GM12864 (cell line): ENCODE measurements around the gene IRX2.

Source experiments
- DNase-seq: peaks from one replicate; pipeline ENCODE4 v3.0.0-alpha.2; 2011; ENCODE audit warnings: low read depth
- H3K4me3 ChIP-seq: 2 replicates; pipeline ENCODE4 v1.5.1; 2011; ENCODE audit warnings: mild to moderate bottlenecking, low read depth, low read length, control low read depth
- CTCF ChIP-seq: IDR thresholded peaks from 2 replicates; pipeline ENCODE4 v1.5.1; 2011; ENCODE audit warnings: low read depth, mild to moderate bottlenecking, moderate library complexity, low read length, control low read depth, inconsistent platforms; ENCODE audit errors: missing control alignments

The IRX2 gene

GRCh38 chr5:2704806-2705645 is 46.5 kb downstream of the IRX2 start:
- no peak for TF ChIP-seq CTCF
- DNase-seq, result no peak
- H3K4me3 ChIP-seq, result no peak overlapping the region

DNA sequence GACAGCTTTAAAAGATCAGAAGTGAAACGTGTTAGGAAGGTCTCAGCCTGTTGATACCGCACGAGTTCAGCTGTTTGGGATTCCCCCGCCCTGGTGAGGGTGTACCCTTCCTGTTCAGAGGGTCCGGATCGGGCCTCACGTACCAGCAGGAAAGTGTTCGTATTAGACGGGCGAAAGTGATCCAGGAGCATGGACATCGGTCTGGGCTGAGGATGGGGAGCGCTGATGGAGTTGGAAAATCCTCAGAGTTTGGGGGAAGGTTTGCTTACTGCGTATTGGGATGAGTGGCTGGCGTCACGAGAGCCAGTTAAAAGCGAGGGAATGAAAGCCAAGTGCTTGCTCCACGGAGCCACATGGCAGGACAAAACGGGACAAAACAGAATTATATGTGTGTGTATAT is 47.4 kb downstream of the IRX2 start:
- no peak for TF ChIP-seq CTCF
- H3K4me3 ChIP-seq, result no peak overlapping the region
- no peak for DNase-seq

DNA sequence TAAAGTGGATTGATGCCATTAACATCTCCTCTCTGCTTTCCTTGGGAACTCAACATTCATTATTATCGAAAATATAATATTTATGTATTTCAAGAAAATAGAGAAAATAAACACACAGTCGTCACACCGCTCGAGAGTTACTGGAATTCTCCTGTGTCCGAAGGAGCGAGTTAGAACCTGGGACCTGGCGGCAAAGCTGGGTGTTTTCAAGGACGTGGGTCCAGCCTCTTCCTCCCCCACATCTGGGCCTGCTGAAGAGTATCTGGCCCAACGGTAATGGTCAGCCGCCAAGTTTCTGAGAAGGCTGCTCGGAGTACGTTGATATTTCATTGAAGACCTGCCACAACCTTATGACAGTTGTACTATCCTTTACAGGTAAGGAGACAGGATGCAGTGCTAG is 47.9 kb downstream of the IRX2 start:
- DNase-seq, result no peak
- TF ChIP-seq CTCF, result no peak
- H3K4me3 ChIP-seq, result no peak overlapping the region

- no peak for TF ChIP-seq CTCF
- DNase-seq, result no peak
Observed at GRCh38 chr5:2703041-2703440, 48.4 kb downstream of the IRX2 start.

GRCh38 chr5:2702096-2702879 is 49.2 kb downstream of the IRX2 start:
- H3K4me3 ChIP-seq, result no peak overlapping the region
- DNase-seq, result no peak
- no peak for TF ChIP-seq CTCF

More at GRCh38 chr5:2703041-2703440, 48.4 kb downstream of the IRX2 start:
- H3K4me3 ChIP-seq, result no peak overlapping the region

- DNase-seq, result no peak
- no peak for TF ChIP-seq CTCF
Observed at GRCh38 chr5:2701592-2701991, 49.9 kb downstream of the IRX2 start.

GRCh38 chr5:2700876-2701275 is 50.6 kb downstream of the IRX2 start:
- no peak overlapping the region for H3K4me3 ChIP-seq
- no peak for TF ChIP-seq CTCF
- no peak for DNase-seq

More at GRCh38 chr5:2701592-2701991, 49.9 kb downstream of the IRX2 start:
- no peak overlapping the region for H3K4me3 ChIP-seq
